Upper lobe of right lung (tissue), 1 donor: ENCODE data around the gene SLFN12. TPM values are rescaled to one million over a fixed set of nuclear protein-coding genes. Genes with fewer than 3 reads are reported as not detected.
A peak's percentile ranks its signal among the peaks of the same experiment; 100 is the strongest.

Experiments used
- ATAC-seq: fragments of 200-7000 bp; cut with Tn5 transposase; one replicate; pipeline ENCODE4 v1.9.1; 2020; ENCODE audit warnings: mild to moderate bottlenecking, moderate library complexity
- DNase-seq: peaks from one replicate; pipeline ENCODE4 v3.0.0-alpha.2; 2020
- H3K27ac ChIP-seq: fragments of 200-600 bp; one replicate; pipeline ENCODE4 v1.8.0; 2022
- H3K27me3 ChIP-seq: fragments of 200-600 bp; one replicate; pipeline ENCODE4 v1.8.0; 2022; ENCODE audit warnings: mild to moderate bottlenecking
- H3K36me3 ChIP-seq: fragments of 200-600 bp; one replicate; pipeline ENCODE4 v1.8.0; 2022
- H3K4me1 ChIP-seq: fragments of 200-600 bp; one replicate; pipeline ENCODE4 v1.8.0; 2022
- H3K4me3 ChIP-seq: fragments of 200-600 bp; one replicate; pipeline ENCODE4 v1.8.0; 2022; ENCODE audit warnings: mild to moderate bottlenecking
- H3K9me3 ChIP-seq: fragments of 200-600 bp; one replicate; pipeline ENCODE4 v1.8.0; 2022
- CTCF ChIP-seq: fragments of 200-600 bp; IDR thresholded peaks from one replicate; pipeline ENCODE4 v1.8.0; 2022; ENCODE audit warnings: antibody characterized with exemption
- intact Hi-C: fragments of 100-400 bp; cut with DNase I; formaldehyde crosslinking; loops from one replicate; pipeline ENCODE4 v1.11.0; 2022
- total RNA-seq: library from RNA; stranded (reverse); fragmentation: NEBNext Ultra II Directional; extraction: Animal tissue kit (Norgen Biotek cat#: 25700); gene quantifications from one replicate; pipeline ENCODE4 v1.2.1, GENCODE V29; 2021
- donor health status: DM: no; HTN: yes; CAD: no; lungs with severe emphysema.

The SLFN12 gene
- total RNA-seq, 1 donor from 2014 or later = 12.4 TPM

- DNase-seq (peak; percentile 89), ATAC-seq (peak; percentile 95)
- peaks cover 9% of the 10 kb centered on the region for H3K4me1 ChIP-seq
- intact Hi-C loops = no loop called here
- H3K9me3 ChIP-seq = no peaks in the 10 kb centered on the region
- peak within 1 kb of the TSS; percentile 62 for H3K4me3 ChIP-seq
- TF ChIP-seq CTCF = no peak
- no peaks in the 10 kb centered on the region for H3K36me3 ChIP-seq
- peak within 1 kb of the TSS; percentile 61 for H3K27ac ChIP-seq
- H3K27me3 ChIP-seq = no peaks in the 10 kb centered on the region
Measured at GRCh38 chr17:35448214-35448898, 16.1 kb upstream of the SLFN12 start, which contains the start of gene SLFN13. SLFN13 (minus strand) TSS chr17:35448766; CDS start chr17:35445680, 3,086 bp downstream.

GRCh38 chr17:35447499-35447898 is 15.2 kb upstream of the SLFN12 start:
- intact Hi-C loops = no loop called here
- H3K27ac ChIP-seq = peak overlapping the region; percentile 61
- DNase-seq (no peak), ATAC-seq (no peak)
- no peaks in the 10 kb centered on the region for H3K27me3 ChIP-seq
- H3K4me1 ChIP-seq = peaks cover 9% of the 10 kb centered on the region
- no peak for TF ChIP-seq CTCF
- H3K9me3 ChIP-seq = no peaks in the 10 kb centered on the region
- H3K36me3 ChIP-seq = no peaks in the 10 kb centered on the region
- H3K4me3 ChIP-seq = peak overlapping the region; percentile 62

- Histone ChIP-seq H3K9me3 (no peaks in the 10 kb centered on the region), H3K36me3 (no peaks in the 10 kb centered on the region), H3K27me3 (no peaks in the 10 kb centered on the region), H3K4me1 (peaks cover 12% of the 10 kb centered on the region), H3K4me3 (no peak overlapping the region), H3K27ac (no peak overlapping the region)
- TF ChIP-seq CTCF = no peak
- DNase-seq (no peak), ATAC-seq (no peak)
- intact Hi-C loops = no loop called here
Measured at GRCh38 chr17:35438433-35438832, 6.1 kb upstream of the SLFN12 start.

GRCh38 chr17:35433075-35433894 is 985 bp upstream of the SLFN12 start:
- no peaks in the 10 kb centered on the region for H3K27me3 ChIP-seq
- H3K4me3 ChIP-seq = peak overlapping the region; percentile 77
- H3K9me3 ChIP-seq = no peaks in the 10 kb centered on the region
- peak; percentile 70 for DNase-seq
- peaks cover 33% of the 10 kb centered on the region for H3K4me1 ChIP-seq
- intact Hi-C loops = no loop called here
- H3K27ac ChIP-seq = peak overlapping the region; percentile 92
- H3K36me3 ChIP-seq = no peaks in the 10 kb centered on the region
- peak; percentile 94 for ATAC-seq
- peak; percentile 20 for TF ChIP-seq CTCF

- ATAC-seq (no peak), DNase-seq (no peak)
- Histone ChIP-seq H3K9me3 (no peaks in the 10 kb centered on the region), H3K27ac (no peak overlapping the region), H3K4me1 (peaks cover 32% of the 10 kb centered on the region), H3K27me3 (no peaks in the 10 kb centered on the region), H3K36me3 (no peaks in the 10 kb centered on the region), H3K4me3 (no peak overlapping the region)
- TF ChIP-seq CTCF = no peak
- intact Hi-C loops = no loop called here
Measured at GRCh38 chr17:35429702-35430101, 2.6 kb downstream of the SLFN12 start.
